SK-N-SH treated with all-trans-retinoic acid at 6 μM for 48 hours (cell line): ENCODE results near the gene MYB.

ENCODE experiments used
- ATAC-seq: fragments of 200-7000 bp; cut with Tn5 transposase; 3 replicates; pipeline ENCODE4 v1.9.1; 2020; ENCODE audit warnings: mild to moderate bottlenecking, moderate library complexity
- ARNTL ChIP-seq: fragments of 450-650 bp; formaldehyde crosslinking; IDR thresholded peaks from 2 replicates; pipeline ENCODE4 v1.5.0; 2020; ENCODE audit warnings: low read depth, mild to moderate bottlenecking, moderate library complexity, borderline replicate concordance
- BACH2 ChIP-seq: fragments of 250-450 bp; sonication (Bioruptor Pico); IDR thresholded peaks from 2 replicates; pipeline ENCODE4 v1.9.0; 2021; ENCODE audit warnings: mild to moderate bottlenecking, borderline replicate concordance
- CSDC2 ChIP-seq: fragments of 250-450 bp; sonication (Bioruptor Pico); IDR thresholded peaks from 2 replicates; pipeline ENCODE4 v1.5.0; 2020; ENCODE audit warnings: mild to moderate bottlenecking, moderate library complexity
- CSRNP3 ChIP-seq: fragments of 250-450 bp; sonication (Bioruptor Pico); IDR thresholded peaks from 2 replicates; pipeline ENCODE4 v1.5.1; 2021; ENCODE audit warnings: mild to moderate bottlenecking, moderate library complexity
- GLIS3 ChIP-seq: fragments of 250-450 bp; sonication (Bioruptor Pico); IDR thresholded peaks from 2 replicates; pipeline ENCODE4 v1.5.0; 2020; ENCODE audit warnings: mild to moderate bottlenecking, moderate library complexity
- ISL1 ChIP-seq: fragments of 250-450 bp; sonication (Bioruptor Pico); IDR thresholded peaks from 2 replicates; pipeline ENCODE4 v2.1.2; 2022; ENCODE audit warnings: mild to moderate bottlenecking, moderate library complexity
- OSR1 ChIP-seq: fragments of 250-450 bp; sonication (Bioruptor Pico); IDR thresholded peaks from 2 replicates; pipeline ENCODE4 v1.8.0; 2022; ENCODE audit warnings: moderate library complexity, mild to moderate bottlenecking, inconsistent platforms
- PPARA ChIP-seq: fragments of 250-450 bp; sonication (Bioruptor Pico); IDR thresholded peaks from 2 replicates; pipeline ENCODE4 v1.5.0; 2020; ENCODE audit warnings: mild to moderate bottlenecking, borderline replicate concordance
- RARB ChIP-seq: fragments of 250-450 bp; sonication (Bioruptor Pico); IDR thresholded peaks from 2 replicates; pipeline ENCODE4 v1.8.0; 2021; ENCODE audit warnings: mild to moderate bottlenecking, moderate library complexity
- TOX ChIP-seq: fragments of 250-450 bp; sonication (Bioruptor Pico); IDR thresholded peaks from 2 replicates; pipeline ENCODE4 v1.8.0; 2021; ENCODE audit warnings: mild to moderate bottlenecking, moderate library complexity, borderline replicate concordance
- TSHZ2 ChIP-seq: fragments of 250-450 bp; sonication (Bioruptor Pico); IDR thresholded peaks from 2 replicates; pipeline ENCODE4 v1.5.0; 2020; ENCODE audit warnings: mild to moderate bottlenecking, moderate library complexity
- ZC3H10 ChIP-seq: fragments of 250-450 bp; sonication (Bioruptor Pico); IDR thresholded peaks from 2 replicates; pipeline ENCODE4 v1.5.1; 2021; ENCODE audit warnings: mild to moderate bottlenecking, moderate library complexity
- ZFP3 ChIP-seq: fragments of 250-450 bp; sonication (Bioruptor Pico); IDR thresholded peaks from 2 replicates; pipeline ENCODE4 v1.5.0; 2020; ENCODE audit warnings: mild to moderate bottlenecking, moderate library complexity
- ZNF565 ChIP-seq: fragments of 450-650 bp; formaldehyde crosslinking; conservative IDR thresholded peaks from 2 replicates; pipeline ENCODE4 v1.5.0; 2020; ENCODE audit warnings: low read depth, mild to moderate bottlenecking, moderate library complexity
- ZNF70 ChIP-seq: fragments of 450-650 bp; formaldehyde crosslinking; IDR thresholded peaks from 2 replicates; pipeline ENCODE4 v1.5.0; 2020; ENCODE audit warnings: mild to moderate bottlenecking, moderate library complexity
- ZNF8 ChIP-seq: fragments of 450-650 bp; formaldehyde crosslinking; IDR thresholded peaks from 2 replicates; pipeline ENCODE4 v1.5.0; 2020; ENCODE audit warnings: mild to moderate bottlenecking, moderate library complexity
- TF ChIP-seq, protein P1 (sequence below): fragments of 250-450 bp; sonication (Bioruptor Pico); IDR thresholded peaks from 2 replicates; pipeline ENCODE4 v1.8.0; 2021; ENCODE audit warnings: low read depth, mild to moderate bottlenecking, moderate library complexity, borderline replicate concordance
- TF ChIP-seq, protein P2 (sequence below): fragments of 250-450 bp; sonication (Bioruptor Pico); IDR thresholded peaks from 2 replicates; pipeline ENCODE4 v1.8.0; 2020; ENCODE audit warnings: mild to moderate bottlenecking, moderate library complexity, borderline replicate concordance

MYB gene

DNA sequence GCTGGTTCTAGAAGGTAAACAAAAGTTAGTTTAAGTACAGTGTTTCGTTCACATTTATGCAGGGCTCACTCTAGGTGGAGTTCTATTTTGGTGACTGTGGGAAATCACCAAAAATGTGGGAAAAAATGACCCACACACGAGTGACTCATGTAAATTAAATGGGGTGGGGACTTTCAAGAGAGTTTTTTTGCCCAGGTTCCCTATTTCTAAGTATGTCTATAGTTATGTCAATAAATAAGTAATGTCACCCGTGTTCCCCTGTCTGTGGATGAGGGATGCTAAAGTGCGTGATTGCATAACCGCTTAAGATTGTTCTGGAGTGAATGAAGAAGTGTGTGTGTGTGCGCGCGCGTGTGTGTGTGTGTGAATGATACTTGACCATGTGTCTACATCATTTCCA is 69.1 kb downstream of the MYB start:
- no peak for ATAC-seq
- TF ChIP-seq CSDC2 (no peak), ISL1 (CRISPR knock-in tag) (no peak)

GRCh38 chr6:135250751-135251497 is 69.8 kb downstream of the MYB start:
- ATAC-seq: no peak
- no peak for TF ChIP-seq TSHZ2 (CRISPR knock-in tag)
- TF ChIP-seq GLIS3: no peak
- TF ChIP-seq, protein P1, sequence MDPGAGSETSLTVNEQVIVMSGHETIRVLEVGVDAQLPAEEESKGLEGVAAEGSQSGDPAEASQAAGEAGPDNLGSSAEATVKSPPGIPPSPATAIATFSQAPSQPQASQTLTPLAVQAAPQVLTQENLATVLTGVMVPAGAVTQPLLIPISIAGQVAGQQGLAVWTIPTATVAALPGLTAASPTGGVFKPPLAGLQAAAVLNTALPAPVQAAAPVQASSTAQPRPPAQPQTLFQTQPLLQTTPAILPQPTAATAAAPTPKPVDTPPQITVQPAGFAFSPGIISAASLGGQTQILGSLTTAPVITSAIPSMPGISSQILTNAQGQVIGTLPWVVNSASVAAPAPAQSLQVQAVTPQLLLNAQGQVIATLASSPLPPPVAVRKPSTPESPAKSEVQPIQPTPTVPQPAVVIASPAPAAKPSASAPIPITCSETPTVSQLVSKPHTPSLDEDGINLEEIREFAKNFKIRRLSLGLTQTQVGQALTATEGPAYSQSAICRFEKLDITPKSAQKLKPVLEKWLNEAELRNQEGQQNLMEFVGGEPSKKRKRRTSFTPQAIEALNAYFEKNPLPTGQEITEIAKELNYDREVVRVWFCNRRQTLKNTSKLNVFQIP (CRISPR knock-in tag): no peak
- no peak for TF ChIP-seq ZNF70 (CRISPR knock-in tag)
- no peak for TF ChIP-seq CSDC2
- no peak for TF ChIP-seq CSRNP3 (CRISPR knock-in tag)
- no peak for TF ChIP-seq OSR1 (CRISPR knock-in tag)
- TF ChIP-seq ZNF8 (CRISPR knock-in tag): no peak
- TF ChIP-seq ISL1 (CRISPR knock-in tag): no peak
- TF ChIP-seq PPARA (CRISPR knock-in tag): no peak
- TF ChIP-seq TOX (CRISPR knock-in tag): no peak
- TF ChIP-seq BACH2 (CRISPR knock-in tag): no peak

DNA sequence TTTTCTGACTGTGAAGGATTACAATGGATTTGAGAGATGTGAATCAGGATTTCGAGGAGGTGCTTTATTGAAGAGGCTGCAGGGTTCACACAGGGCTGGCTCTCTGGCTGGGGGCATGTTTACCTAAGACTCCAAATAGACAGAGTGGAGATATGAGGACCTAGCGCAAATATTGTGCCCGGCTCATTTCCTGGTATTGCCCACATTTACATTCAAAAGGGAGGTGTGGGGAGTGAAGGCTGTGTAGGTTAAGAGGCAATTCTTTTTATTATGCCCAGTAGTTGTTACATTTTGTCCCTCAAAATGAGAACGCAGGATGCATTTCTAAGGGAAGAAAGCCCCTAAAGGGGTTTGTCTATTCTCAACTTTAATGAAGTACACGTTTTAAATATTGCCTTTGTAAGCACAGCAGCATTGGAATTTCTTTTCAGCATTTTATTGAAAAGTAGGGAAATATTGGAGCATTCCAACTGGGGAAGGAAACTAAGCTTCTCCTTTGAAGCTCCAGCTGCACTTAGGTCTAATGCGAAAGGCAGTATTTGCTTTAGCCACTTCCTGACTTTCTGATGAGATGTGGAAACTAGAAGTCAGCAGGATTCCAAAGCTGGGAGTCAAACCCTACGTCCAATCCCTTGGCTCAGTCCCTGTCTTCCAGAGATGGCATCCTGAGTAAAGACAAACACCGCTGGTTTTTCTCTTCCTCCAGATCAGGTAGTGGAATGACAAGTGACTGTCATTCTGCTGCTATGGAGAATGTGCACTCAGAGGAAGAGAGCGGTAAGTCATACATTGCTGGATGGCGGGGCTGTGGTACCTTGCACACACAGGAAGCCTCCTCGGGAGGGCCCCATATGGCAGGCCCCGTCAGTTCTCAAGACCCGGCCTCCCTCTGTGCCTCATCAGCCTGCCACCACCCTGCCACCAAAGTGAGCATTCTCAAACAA is 70.7 kb downstream of the MYB start:
- TF ChIP-seq ZC3H10: no peak
- TF ChIP-seq OSR1 (CRISPR knock-in tag): no peak
- no peak for TF ChIP-seq ARNTL
- TF ChIP-seq ISL1 (CRISPR knock-in tag): no peak
- no peak for TF ChIP-seq ZNF565 (CRISPR knock-in tag)
- TF ChIP-seq, protein P1 (CRISPR knock-in tag): no peak
- no peak for TF ChIP-seq CSDC2
- no peak for TF ChIP-seq RARB
- TF ChIP-seq ZFP3: no peak
- TF ChIP-seq, protein P2, sequence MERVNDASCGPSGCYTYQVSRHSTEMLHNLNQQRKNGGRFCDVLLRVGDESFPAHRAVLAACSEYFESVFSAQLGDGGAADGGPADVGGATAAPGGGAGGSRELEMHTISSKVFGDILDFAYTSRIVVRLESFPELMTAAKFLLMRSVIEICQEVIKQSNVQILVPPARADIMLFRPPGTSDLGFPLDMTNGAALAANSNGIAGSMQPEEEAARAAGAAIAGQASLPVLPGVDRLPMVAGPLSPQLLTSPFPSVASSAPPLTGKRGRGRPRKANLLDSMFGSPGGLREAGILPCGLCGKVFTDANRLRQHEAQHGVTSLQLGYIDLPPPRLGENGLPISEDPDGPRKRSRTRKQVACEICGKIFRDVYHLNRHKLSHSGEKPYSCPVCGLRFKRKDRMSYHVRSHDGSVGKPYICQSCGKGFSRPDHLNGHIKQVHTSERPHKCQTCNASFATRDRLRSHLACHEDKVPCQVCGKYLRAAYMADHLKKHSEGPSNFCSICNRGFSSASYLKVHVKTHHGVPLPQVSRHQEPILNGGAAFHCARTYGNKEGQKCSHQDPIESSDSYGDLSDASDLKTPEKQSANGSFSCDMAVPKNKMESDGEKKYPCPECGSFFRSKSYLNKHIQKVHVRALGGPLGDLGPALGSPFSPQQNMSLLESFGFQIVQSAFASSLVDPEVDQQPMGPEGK (CRISPR knock-in tag): no peak
- TF ChIP-seq ZNF70 (CRISPR knock-in tag): no peak
- no peak for TF ChIP-seq ZNF8 (CRISPR knock-in tag)
- no peak for ATAC-seq
